ENCODE measurements around the gene DDA1.

- TF ChIP-seq CTCF (IDR thresholded peaks at IDR 0.05; ENCODE audit: low read length), result no peak
- TF ChIP-seq EZH2 (optimal IDR thresholded peaks at IDR 0.05; ENCODE audit: low read depth, low read length), result no peak
- TF ChIP-seq EZH2phosphoT487 (IDR thresholded peaks at IDR 0.05; ENCODE audit: low read length), result no peak
These were observed 32.5 kb downstream of the DDA1 start for GRCh38 chr19:17341845-17342244.
